ENCODE data around the gene SPTBN5.

Gene SPTBN5

DNA sequence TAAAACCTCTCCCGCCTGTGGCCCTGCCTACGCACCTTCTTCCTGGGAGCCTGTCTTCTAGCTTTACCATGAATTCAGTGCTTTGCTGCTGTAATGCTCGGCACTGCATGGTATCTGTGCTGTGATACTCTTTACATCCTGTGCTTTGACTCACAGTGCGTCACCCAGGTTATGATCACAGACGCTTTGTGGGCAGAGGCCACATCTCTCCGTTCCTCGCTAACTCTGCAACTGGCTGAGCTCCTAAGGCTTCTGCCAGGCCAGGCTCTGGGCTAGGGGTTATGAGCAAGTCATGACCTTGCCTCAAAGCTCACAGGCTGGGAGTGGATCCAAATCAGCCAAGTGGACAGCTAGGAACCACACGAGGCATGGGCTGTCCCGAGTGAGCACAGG, 23.2 kb downstream of the SPTBN5 start:
- Histone ChIP-seq H3K27me3 (0 out of 22 replicates have a peak, but pooled peaks cover 0 to 1% (median 0%) of the 10 kb centered on the region in 11 experiments), H3K4me3 (no peak overlapping the region), H3K9ac (no peak overlapping the region), H3K4me2 (peak overlapping the region in 3 of 11 experiments; percentile 10 to 35 (median 29); a peak in 6 of 22 replicates), H3K4me1 (peaks cover 8 to 40% (median 29%) of the 10 kb centered on the region in 10 experiments; a peak in 19 of 20 replicates), H3K9me3 (replicated peaks in 1 of 11) (no peaks in the 10 kb centered on the region), H3K36me3 (no peaks in the 10 kb centered on the region), H3K27ac (no peak overlapping the region), H4K20me1 (peaks cover 0 to 30% (median 0%) of the 10 kb centered on the region in 11 experiments; a peak in 3 of 22 replicates)
- TF ChIP-seq Cebpa-rat (IDR thresholded peaks at IDR 0.05), result no peak

DNA sequence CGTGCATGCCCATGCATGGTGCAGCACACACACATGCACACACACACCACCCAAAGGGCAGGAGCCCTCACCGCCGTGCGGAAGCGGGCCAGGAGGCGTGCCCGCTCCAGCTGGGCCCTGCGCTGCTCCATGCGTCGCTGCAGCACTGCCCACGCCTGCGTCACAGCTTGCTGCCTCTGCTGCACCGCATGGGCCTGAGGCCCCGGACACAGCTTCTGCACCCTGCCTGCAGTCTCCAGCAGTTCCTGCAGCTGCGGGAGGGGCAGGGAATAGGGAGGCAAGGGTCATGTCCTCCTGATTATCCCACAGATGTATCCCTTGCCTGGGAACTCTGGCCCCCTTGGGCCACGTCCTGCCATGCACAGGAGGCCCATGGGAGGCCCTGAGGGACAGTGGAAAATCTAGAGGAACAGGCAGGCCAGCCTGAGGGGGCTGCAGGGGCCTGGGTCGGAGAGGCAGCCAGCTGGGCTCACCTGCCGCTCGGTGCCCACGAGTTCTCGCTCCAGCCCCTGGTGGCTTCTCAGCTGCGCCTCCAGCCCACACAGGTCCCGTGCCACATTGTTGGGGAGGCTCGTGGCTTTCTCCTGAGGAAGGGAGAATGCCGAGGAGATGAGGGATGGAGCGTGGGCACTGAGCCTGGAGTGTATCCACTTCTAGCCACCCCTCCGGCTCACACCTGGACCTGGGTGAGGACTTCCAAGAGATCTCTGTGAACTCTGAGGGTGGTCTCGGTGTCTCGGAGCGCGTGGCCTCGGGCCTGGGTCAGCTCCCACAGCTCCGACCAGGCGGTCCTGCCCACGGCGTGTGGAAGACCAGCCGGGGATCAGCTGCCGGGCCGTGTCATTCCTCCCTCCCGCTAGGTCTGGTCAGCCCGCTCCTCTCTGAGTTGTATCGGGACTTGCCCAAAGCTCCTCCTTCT, 23.8 kb downstream of the SPTBN5 start:
- Histone ChIP-seq H3K4me2 (peak overlapping the region in 2 of 11 experiments; percentile 10 to 29; a peak in 5 of 22 replicates), H3K27me3 (no peaks in the 10 kb centered on the region), H3K9ac (no peak overlapping the region), H3K4me3 (no peak overlapping the region), H3K9me3 (replicated peaks in 1 of 11) (no peaks in the 10 kb centered on the region), H3K4me1 (peaks cover 8 to 40% (median 27%) of the 10 kb centered on the region in 10 experiments; a peak in 19 of 20 replicates), H3K36me3 (no peaks in the 10 kb centered on the region), H4K20me1 (peaks cover 0 to 24% (median 0%) of the 10 kb centered on the region in 11 experiments; a peak in 2 of 22 replicates), H3K27ac (no peak overlapping the region)
- TF ChIP-seq Cebpa-rat (IDR thresholded peaks at IDR 0.05), result no peak

DNA sequence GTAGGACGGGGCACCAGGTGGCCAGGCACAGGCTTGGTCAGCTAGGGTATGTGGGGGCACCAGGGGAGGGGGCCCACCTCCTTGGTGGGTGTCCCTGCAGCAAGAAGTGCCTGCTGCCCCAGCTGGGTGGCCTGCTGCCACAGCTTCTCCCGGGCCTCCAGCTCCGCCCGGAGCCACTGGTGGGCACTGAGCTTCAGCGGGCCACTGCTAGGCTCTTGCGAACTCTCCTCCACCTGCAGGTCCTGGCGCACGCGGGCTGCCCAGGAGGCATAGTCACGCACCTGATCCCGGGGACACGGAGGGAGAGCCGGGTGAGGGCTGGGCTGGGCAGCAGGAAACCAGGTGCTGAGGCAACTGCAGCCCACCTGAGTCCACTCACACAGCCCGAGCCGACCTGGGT, 25.5 kb downstream of the SPTBN5 start:
- no peak overlapping the region for H3K27ac ChIP-seq
- TF ChIP-seq Cebpa-rat (IDR thresholded peaks at IDR 0.05), result no peak
- H3K9ac ChIP-seq, result no peak overlapping the region
- no peaks in the 10 kb centered on the region for H3K36me3 ChIP-seq
- peaks cover 0 to 16% (median 0%) of the 10 kb centered on the region in 11 experiments; a peak in 2 of 22 replicates for H4K20me1 ChIP-seq
- no peaks in the 10 kb centered on the region for H3K9me3 ChIP-seq (replicated peaks in 1 of 11)
- H3K4me1 ChIP-seq, result peaks cover 8 to 43% (median 28%) of the 10 kb centered on the region in 10 experiments; a peak in 19 of 20 replicates
- no peak overlapping the region for H3K4me3 ChIP-seq
- H3K4me2 ChIP-seq, result no peak overlapping the region
- H3K27me3 ChIP-seq, result no peaks in the 10 kb centered on the region

DNA sequence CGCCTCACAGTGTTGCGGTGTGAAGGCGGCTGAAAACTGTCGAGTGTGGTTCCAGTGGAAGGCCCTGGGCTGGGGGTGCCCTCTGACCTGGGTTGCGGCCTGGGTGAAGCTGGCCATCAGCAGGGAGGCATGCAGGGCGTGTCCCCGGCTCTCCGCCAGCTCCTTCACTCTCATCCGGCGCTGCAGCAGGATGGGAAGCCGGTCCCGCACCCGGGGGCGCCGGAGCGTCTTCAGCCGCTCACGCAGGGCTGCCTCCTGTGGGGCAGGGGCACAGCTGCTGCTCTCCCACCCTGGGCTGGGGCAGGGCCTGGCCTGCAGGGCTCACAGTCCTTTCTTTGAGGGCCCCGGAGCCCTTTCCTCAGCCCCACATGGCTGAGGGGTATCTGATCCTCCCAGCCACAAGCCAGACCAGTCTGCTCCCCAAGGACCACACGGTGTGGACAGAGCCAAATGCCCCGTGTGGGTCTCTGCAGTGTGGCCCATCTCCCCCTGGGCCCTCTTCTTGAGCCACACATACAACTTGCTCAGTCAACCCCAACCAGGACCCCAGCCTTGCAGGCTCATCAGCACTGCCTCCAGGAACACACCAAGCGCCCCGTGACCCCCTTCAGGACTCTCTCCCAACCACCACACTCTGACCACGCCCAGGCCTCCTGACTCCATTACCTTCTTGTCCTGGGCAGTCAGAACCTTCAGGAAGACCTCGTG, 26.8 kb downstream of the SPTBN5 start:
- no peak overlapping the region for H3K4me3 ChIP-seq
- no peaks in the 10 kb centered on the region; a peak in 1 of 22 replicates for H3K27me3 ChIP-seq
- TF ChIP-seq Cebpa-rat (IDR thresholded peaks at IDR 0.05), result no peak
- H3K36me3 ChIP-seq, result no peaks in the 10 kb centered on the region
- H3K4me1 ChIP-seq, result peaks cover 10 to 56% (median 41%) of the 10 kb centered on the region in 10 experiments
- no peaks in the 10 kb centered on the region for H3K9me3 ChIP-seq (replicated peaks in 1 of 11)
- H4K20me1 ChIP-seq, result peaks cover 0 to 16% (median 0%) of the 10 kb centered on the region in 11 experiments; a peak in 3 of 22 replicates
- H3K9ac ChIP-seq, result 0 out of 22 replicates have a peak overlapping the region, but pooled peaks of 1 of the 11 experiments have one; percentile 37
- peak overlapping the region in 5 of 11 experiments; percentile 50 to 62 (median 58); a peak in 6 of 22 replicates for H3K4me2 ChIP-seq
- H3K27ac ChIP-seq, result no peak overlapping the region

DNA sequence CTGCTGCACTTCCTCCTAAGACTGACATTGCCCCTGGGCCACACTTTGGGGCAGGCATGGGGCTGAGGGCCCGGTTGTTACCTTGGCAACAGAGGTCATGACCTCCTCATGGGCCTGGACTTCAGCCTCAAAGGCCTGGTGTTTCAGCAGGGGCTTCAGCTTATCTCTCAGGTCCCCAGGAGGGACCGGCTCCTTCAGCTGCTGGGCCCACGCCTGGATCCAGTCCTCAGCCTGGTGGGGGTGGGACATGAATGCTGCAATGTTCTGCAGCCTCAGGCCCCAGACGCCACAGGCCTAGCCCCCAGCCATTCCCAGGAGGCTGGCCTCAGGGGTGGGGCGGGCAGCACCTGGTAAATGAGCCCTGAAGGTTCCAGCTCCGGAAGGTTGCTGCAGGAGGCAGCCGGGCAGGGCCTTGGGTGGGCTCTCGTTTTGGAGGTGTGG, 27.6 kb downstream of the SPTBN5 start:
- Histone ChIP-seq H3K27ac (0 out of 22 replicates have a peak overlapping the region, but pooled peaks of 1 of the 11 experiments have one; percentile 2), H3K9ac (peak overlapping the region in 3 of 11 experiments; percentile 12 to 37 (median 27); a peak in 4 of 22 replicates), H4K20me1 (peaks cover 0 to 16% (median 0%) of the 10 kb centered on the region in 11 experiments; a peak in 3 of 22 replicates), H3K27me3 (no peaks in the 10 kb centered on the region; a peak in 1 of 22 replicates), H3K9me3 (replicated peaks in 1 of 11) (no peaks in the 10 kb centered on the region), H3K4me3 (no peak overlapping the region), H3K4me1 (peaks cover 10 to 62% (median 48%) of the 10 kb centered on the region in 10 experiments), H3K4me2 (peak overlapping the region; percentile 14 to 62 (median 53); a peak in 20 of 22 replicates), H3K36me3 (no peaks in the 10 kb centered on the region)
- TF ChIP-seq Cebpa-rat (IDR thresholded peaks at IDR 0.05), result no peak

DNA sequence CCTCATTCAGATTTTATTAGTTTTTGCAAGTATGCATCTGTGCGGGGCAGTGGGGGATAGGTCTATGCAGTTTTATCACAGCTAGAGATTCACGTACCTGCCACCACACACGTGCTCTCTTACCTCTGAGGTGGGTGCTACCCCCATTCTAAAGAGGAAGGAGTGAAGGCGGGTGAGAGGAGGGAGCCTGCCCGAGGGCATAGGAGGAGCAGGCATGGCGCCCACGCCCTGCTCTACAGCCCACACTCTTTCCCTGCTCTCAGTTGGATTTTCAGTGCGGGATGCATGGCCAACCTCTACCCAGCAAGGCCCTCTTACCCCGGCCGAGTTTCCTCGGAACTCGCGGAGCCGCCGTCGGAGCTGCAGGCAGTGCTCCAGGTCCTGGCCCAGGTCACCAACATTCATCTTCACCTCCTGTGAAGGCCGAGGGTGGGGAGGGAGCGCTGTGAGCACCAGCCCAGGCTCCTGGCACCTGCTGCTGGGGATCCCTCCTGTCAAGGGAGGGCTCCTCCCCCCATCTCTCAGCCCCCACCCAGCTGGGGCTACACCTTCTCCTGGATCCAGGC, 28.3 kb downstream of the SPTBN5 start:
- TF ChIP-seq Cebpa-rat (IDR thresholded peaks at IDR 0.05), result no peak
- H3K9me3 ChIP-seq (replicated peaks in 1 of 11), result no peaks in the 10 kb centered on the region
- peaks cover 10 to 62% (median 49%) of the 10 kb centered on the region in 10 experiments for H3K4me1 ChIP-seq
- H3K4me3 ChIP-seq, result no peak overlapping the region
- no peak overlapping the region for H3K27ac ChIP-seq
- peak overlapping the region in 1 of 11 experiments; percentile 37; a peak in 3 of 22 replicates for H3K9ac ChIP-seq
- H3K27me3 ChIP-seq, result no peaks in the 10 kb centered on the region; a peak in 1 of 22 replicates
- peaks cover 0 to 16% (median 0%) of the 10 kb centered on the region in 11 experiments; a peak in 2 of 22 replicates for H4K20me1 ChIP-seq
- no peaks in the 10 kb centered on the region for H3K36me3 ChIP-seq
- peak overlapping the region; percentile 14 to 62 (median 53); a peak in 19 of 22 replicates for H3K4me2 ChIP-seq

DNA sequence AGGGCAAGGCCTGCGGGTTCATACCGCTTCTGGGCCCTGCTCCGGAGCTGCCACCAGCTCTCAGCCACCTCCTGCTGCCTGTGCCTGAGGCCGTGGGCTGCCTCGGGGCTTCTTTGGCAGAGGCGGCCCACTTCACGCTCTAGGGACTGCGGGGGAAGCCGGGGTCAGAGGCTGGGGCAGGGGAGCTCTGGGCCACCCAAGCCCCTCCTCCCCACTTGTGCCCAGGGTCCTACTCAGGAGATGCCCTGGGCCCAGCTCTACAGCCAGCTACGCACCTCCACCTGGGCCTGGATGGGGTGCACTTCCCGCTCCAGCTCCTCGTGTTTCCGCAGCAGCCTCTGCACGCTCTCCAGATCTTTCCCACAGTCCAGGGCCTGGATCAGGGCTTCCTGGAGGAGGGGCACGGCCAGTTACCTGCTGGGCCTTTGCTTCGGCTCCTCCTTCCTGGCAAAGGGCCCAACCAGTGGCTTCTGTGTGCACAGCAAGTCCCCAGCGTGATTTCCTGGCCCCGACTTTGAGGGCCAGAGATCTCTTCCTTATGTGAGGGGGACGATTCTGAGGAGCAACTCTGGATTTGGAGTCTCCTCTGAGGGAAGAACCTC, 31.2 kb downstream of the SPTBN5 start:
- peak overlapping the region in 5 of 11 experiments; percentile 7 to 57 (median 20); a peak in 2 of 22 replicates for H3K9ac ChIP-seq
- no peak for TF ChIP-seq Cebpa-rat (IDR thresholded peaks at IDR 0.05)
- H3K9me3 ChIP-seq (replicated peaks in 1 of 11), result no peaks in the 10 kb centered on the region
- peaks cover 0 to 6% (median 0%) of the 10 kb centered on the region in 11 experiments; a peak in 2 of 22 replicates for H4K20me1 ChIP-seq
- H3K27ac ChIP-seq, result no peak overlapping the region
- H3K36me3 ChIP-seq, result no peaks in the 10 kb centered on the region
- peak overlapping the region; percentile 13 to 83 (median 66); a peak in 21 of 22 replicates for H3K4me2 ChIP-seq
- no peak overlapping the region for H3K4me3 ChIP-seq
- H3K4me1 ChIP-seq, result peaks cover 22 to 73% (median 62%) of the 10 kb centered on the region in 10 experiments
- H3K27me3 ChIP-seq, result no peaks in the 10 kb centered on the region; a peak in 1 of 22 replicates
